ENCODE measurements around the gene ATP2B3.

- TF ChIP-seq SUZ12 (IDR thresholded peaks at IDR 0.05; ENCODE audit: extremely low read depth, insufficient read depth, insufficient read length) = no peak
- TF ChIP-seq YY1 (IDR thresholded peaks at IDR 0.05; ENCODE audit: insufficient read depth, insufficient read length) = no peak
- no peak for TF ChIP-seq ZNF274 (IDR thresholded peaks at IDR 0.05; ENCODE audit: low read depth, low read length)
These were observed 24.9 kb upstream of the ATP2B3 start for GRCh38 chrX:153492543-153492942.

Data from NT2/D1 (cell line).